AG04450 (cell line): ENCODE measurements around the gene TP53TG5. TPM values are rescaled to one million over a fixed set of nuclear protein-coding genes. Genes with fewer than 3 reads are reported as not detected.
A peak's percentile ranks its signal among the peaks of the same experiment; 100 is the strongest.

Source experiments
- CTCF ChIA-PET: fragments of 300-600, 350-600 bp; formaldehyde crosslinking; extraction: SDS; loops from one replicate; lab custom pipeline; 2022; ENCODE audit warnings: antibody characterized with exemption, inconsistent platforms; lab: Charles Lee
- POLR2A ChIA-PET: fragments of 350-600 bp; formaldehyde crosslinking; extraction: SDS; loops from one replicate; lab custom pipeline; 2021; ENCODE audit warnings: antibody characterized with exemption, inconsistent platforms; lab: Yijun Ruan, JAX
- DNase-seq: peaks from one replicate; pipeline ENCODE4 v3.0.0-alpha.2; 2011; ENCODE audit warnings: low read depth, low spot score
- H3K27ac ChIP-seq: one replicate; pipeline ENCODE4 v1.5.1; 2012; ENCODE audit warnings: low read depth, low read length, control low read depth
- H3K27me3 ChIP-seq: one replicate; pipeline ENCODE4 v1.6.0; 2012; ENCODE audit warnings: low read length; ENCODE audit not compliant: control insufficient read depth, insufficient read depth
- H3K4me3 ChIP-seq: 2 replicates; pipeline ENCODE4 v1.5.1; 2011; ENCODE audit warnings: mild to moderate bottlenecking, low read depth, low read length, control low read depth
- H3K9me3 ChIP-seq: 2 replicates; pipeline ENCODE4 v1.5.1; 2012; ENCODE audit warnings: low read length; ENCODE audit not compliant: control insufficient read depth, insufficient read depth
- CTCF ChIP-seq: IDR thresholded peaks from 2 replicates; pipeline ENCODE4 v1.5.1; 2011; ENCODE audit warnings: low read depth, low read length, control low read depth, inconsistent platforms
- polyA plus RNA-seq: library from polyadenylated mRNA; depleted of rRNA; stranded (reverse); fragments of >200 nt; gene quantifications from 2 replicates; pipeline ENCODE4 v1.2.3, GENCODE V29; 2011

Gene TP53TG5
- polyA plus RNA-seq, 1 experiment: not detected

GRCh38 chr20:45338121-45339030, 39.7 kb downstream of the TP53TG5 start:
- ChIA-PET CTCF (interaction anchor here (1.2 to 5.0 kb wide), 6 partner anchors 19 to 433 kb away, joined by 3 to 35 read pairs (median 9); partner anchors contain the start of gene SYS1), POLR2A (interaction anchor here (0.6 to 2.7 kb wide), 9 partner anchors 9 to 441 kb away, joined by 3 to 58 read pairs (median 5); partner anchors contain the start of genes SDC4 and SYS1)
- no peaks in the 10 kb centered on the region for H3K9me3 ChIP-seq
- peak overlapping the region; percentile 31; the same call in 1 of the 2 replicates for H3K4me3 ChIP-seq
- DNase-seq: no peak
- TF ChIP-seq CTCF: no peak
- H3K27me3 ChIP-seq: no peaks in the 10 kb centered on the region
- peak overlapping the region; percentile 98 for H3K27ac ChIP-seq

- ChIA-PET CTCF (interaction anchor here (0.6 to 5.0 kb wide), 11 partner anchors 11 to 434 kb away, joined by 3 to 35 read pairs (median 4); partner anchors contain the start of gene SYS1), POLR2A (interaction anchor here (0.5 to 2.7 kb wide), 11 partner anchors 8 to 444 kb away, joined by 3 to 58 read pairs (median 5); partner anchors contain the start of genes PIGT, SDC4 and SYS1)
- peak; percentile 87 for DNase-seq
- H3K4me3 ChIP-seq: peak overlapping the region; percentile 37
- no peaks in the 10 kb centered on the region for H3K27me3 ChIP-seq
- TF ChIP-seq CTCF: no peak
- no peaks in the 10 kb centered on the region for H3K9me3 ChIP-seq
- peak overlapping the region; percentile 98 for H3K27ac ChIP-seq
These were observed 40.6 kb downstream of the TP53TG5 start for GRCh38 chr20:45337367-45338120.

- no peak for TF ChIP-seq CTCF
- CTCF ChIA-PET: interaction anchor here (0.6 to 5.0 kb wide), 11 partner anchors 10 to 435 kb away, joined by 3 to 35 read pairs (median 4); partner anchors contain the start of gene SYS1
- Histone ChIP-seq H3K9me3 (no peaks in the 10 kb centered on the region), H3K27me3 (no peaks in the 10 kb centered on the region), H3K27ac (peak overlapping the region; percentile 98), H3K4me3 (peak overlapping the region; percentile 37)
- DNase-seq: peak; percentile 68
- POLR2A ChIA-PET: interaction anchor here (0.5 to 2.7 kb wide), 11 partner anchors 8 to 470 kb away, joined by 3 to 58 read pairs (median 5); partner anchors contain the start of genes PIGT, SDC4 and SYS1
These were observed 41.4 kb downstream of the TP53TG5 start for GRCh38 chr20:45336530-45337366.

- Histone ChIP-seq H3K27me3 (no peaks in the 10 kb centered on the region), H3K9me3 (no peaks in the 10 kb centered on the region), H3K27ac (no peak overlapping the region), H3K4me3 (no peak overlapping the region)
- no peak for DNase-seq
- TF ChIP-seq CTCF: no peak
- ChIA-PET CTCF (no interaction called here), POLR2A (interaction anchor here (0.6 kb wide), 1 partner anchor 640 kb away, joined by 11 read pairs; no protein-coding TSS in a partner anchor)
These were observed 47.6 kb downstream of the TP53TG5 start for GRCh38 chr20:45330476-45330875.
